HepG2 (cell line): ENCODE results near the gene RASSF7. TPM values are rescaled to one million over a fixed set of nuclear protein-coding genes. Genes with fewer than 3 reads are reported as not detected.

ENCODE experiments used
- FOXK1 ChIP-seq: sonication (generic); formaldehyde crosslinking; IDR thresholded peaks from 2 replicates; pipeline ENCODE4 v1.4.0; 2020; ENCODE audit warnings: low read depth, missing genetic modification reagents, borderline replicate concordance
- GATA4 ChIP-seq: sonication (generic); IDR thresholded peaks from 2 replicates; pipeline ENCODE4 v1.6.1; 2016; ENCODE audit warnings: antibody characterized with exemption, low read depth, borderline replicate concordance
- GLI4 ChIP-seq: sonication (generic); formaldehyde crosslinking; IDR thresholded peaks from 2 replicates; pipeline ENCODE4 v1.5.1; 2020; ENCODE audit warnings: missing genetic modification reagents, mild to moderate bottlenecking, moderate library complexity, borderline replicate concordance
- HNRNPL ChIP-seq: fragments of 200-400 bp; formaldehyde crosslinking; IDR thresholded peaks from 2 replicates; pipeline ENCODE4 v1.6.1; 2017; ENCODE audit warnings: mild to moderate bottlenecking, low read depth, low read length
- HOXA3 ChIP-seq: sonication (generic); formaldehyde crosslinking; IDR thresholded peaks from 2 replicates; pipeline ENCODE4 v1.5.0; 2020; ENCODE audit warnings: missing genetic modification reagents
- KAT8 ChIP-seq: IDR thresholded peaks from 2 replicates; pipeline ENCODE4 v1.6.1; 2016; ENCODE audit warnings: missing genetic modification reagents, missing compliant biosample characterization
- KMT2B ChIP-seq: IDR thresholded peaks from 2 replicates; pipeline ENCODE4 v1.6.1; 2016; ENCODE audit warnings: missing genetic modification reagents, missing compliant biosample characterization
- MEIS2 ChIP-seq: sonication (generic); formaldehyde crosslinking; IDR thresholded peaks from 2 replicates; pipeline ENCODE4 v1.9.0; 2021; ENCODE audit warnings: mild to moderate bottlenecking, missing genetic modification reagents
- NCOA2 ChIP-seq: sonication (generic); formaldehyde crosslinking; IDR thresholded peaks from 2 replicates; pipeline ENCODE4 v1.8.0; 2022; ENCODE audit warnings: inconsistent platforms
- NR2C2 ChIP-seq: sonication (generic); formaldehyde crosslinking; IDR thresholded peaks from 2 replicates; pipeline ENCODE4 v1.4.0; 2020; ENCODE audit warnings: missing genetic modification reagents, mild to moderate bottlenecking, moderate library complexity, borderline replicate concordance
- PHF20 ChIP-seq: sonication (generic); formaldehyde crosslinking; IDR thresholded peaks from 2 replicates; pipeline ENCODE4 v1.5.0; 2020; ENCODE audit warnings: mild to moderate bottlenecking, missing genetic modification reagents
- PITX1 ChIP-seq: sonication (generic); formaldehyde crosslinking; IDR thresholded peaks from 2 replicates; pipeline ENCODE4 v1.5.1; 2020; ENCODE audit warnings: mild to moderate bottlenecking, missing genetic modification reagents
- RBM39 ChIP-seq: fragments of 200-400 bp; formaldehyde crosslinking; IDR thresholded peaks from one replicate; pipeline ENCODE4 v1.6.1; 2018; ENCODE audit warnings: antibody characterized with exemption, mild to moderate bottlenecking, low read depth, low read length; ENCODE audit not compliant: poor library complexity, severe bottlenecking
- RFXAP ChIP-seq: sonication (generic); formaldehyde crosslinking; IDR thresholded peaks from 2 replicates; pipeline ENCODE4 v1.4.0; 2020; ENCODE audit warnings: missing genetic modification reagents, borderline replicate concordance
- SP2 ChIP-seq: sonication (generic); formaldehyde crosslinking; IDR thresholded peaks from 2 replicates; pipeline ENCODE4 v1.5.1; 2020; ENCODE audit warnings: mild to moderate bottlenecking, missing genetic modification reagents
- SP4 ChIP-seq: sonication (generic); formaldehyde crosslinking; IDR thresholded peaks from 2 replicates; pipeline ENCODE4 v1.8.1; 2023; ENCODE audit warnings: mild to moderate bottlenecking, missing genetic modification reagents
- SSRP1 ChIP-seq: IDR thresholded peaks from 2 replicates; pipeline ENCODE4 v1.6.1; 2016; ENCODE audit warnings: control low read depth
- XBP1 ChIP-seq: sonication (generic); formaldehyde crosslinking; IDR thresholded peaks from 2 replicates; pipeline ENCODE4 v1.5.0; 2020; ENCODE audit warnings: missing genetic modification reagents
- ZBTB2 ChIP-seq: sonication (generic); formaldehyde crosslinking; IDR thresholded peaks from 2 replicates; pipeline ENCODE4 v1.8.0; 2022; ENCODE audit warnings: low read depth, missing genetic modification reagents
- ZNF12 ChIP-seq: sonication (generic); formaldehyde crosslinking; IDR thresholded peaks from 2 replicates; pipeline ENCODE4 v1.5.0; 2020; ENCODE audit warnings: missing genetic modification reagents
- ZNF558 ChIP-seq: sonication (generic); formaldehyde crosslinking; IDR thresholded peaks from 2 replicates; pipeline ENCODE4 v1.9.0; 2022; ENCODE audit warnings: mild to moderate bottlenecking, missing genetic modification reagents, borderline replicate concordance
- ZNF574 ChIP-seq: sonication (generic); formaldehyde crosslinking; IDR thresholded peaks from 2 replicates; pipeline ENCODE4 v1.4.0; 2020; ENCODE audit warnings: missing genetic modification reagents
- ZNF639 ChIP-seq: conservative IDR thresholded peaks from 2 replicates; pipeline ENCODE4 v1.6.1; 2018; ENCODE audit warnings: missing genetic modification reagents
- ZNF768 ChIP-seq: sonication (generic); formaldehyde crosslinking; IDR thresholded peaks from 2 replicates; pipeline ENCODE4 v1.4.0; 2020; ENCODE audit warnings: missing genetic modification reagents
- ZNF776 ChIP-seq: sonication (generic); formaldehyde crosslinking; IDR thresholded peaks from 2 replicates; pipeline ENCODE4 v1.4.0; 2020; ENCODE audit warnings: mild to moderate bottlenecking, missing genetic modification reagents
- ZNF839 ChIP-seq: sonication (generic); formaldehyde crosslinking; IDR thresholded peaks from 2 replicates; pipeline ENCODE4 v1.4.0; 2020; ENCODE audit warnings: missing genetic modification reagents, mild to moderate bottlenecking, borderline replicate concordance
- polyA plus RNA-seq, 8 experiments: library from polyadenylated mRNA; depleted of rRNA in 3 of 8; stranded (reverse) in 7 of 8; unstranded in 1 of 8; fragments of >200 nt; fragmentation: Illumina TruSeq in 4 of 8; extraction: Trizol in 4 of 8; gene quantifications; 2 replicates each; pipeline versions ENCODE4 v1.2.1 to v1.2.3, GENCODE V29; 2011 to 2016; ENCODE audit warnings: low read depth in 4 of 8, missing spikeins in 1 of 8, mixed read lengths in 1 of 8; ENCODE audit not compliant: insufficient read depth in 1 of 8
- total RNA-seq, 5 experiments: library from RNA; depleted of rRNA; stranded (reverse); fragments of >200 nt; fragmentation: Illumina TruSeq; extraction: Trizol; gene quantifications; 2 replicates each; pipeline ENCODE4 v1.2.3, GENCODE V29; 2016; ENCODE audit warnings: low read depth in 1 of 5

Gene RASSF7
- total and polyA plus RNA-seq, 2 of the 13 experiments (the other 11 are each of a cell fraction or from before 2014, with no cell fraction given) = 20.2 to 28.6 TPM

GRCh38 chr11:575996-576768 is 15.4 kb downstream of the RASSF7 start, which contains the start of gene PHRF1 (continued):
- peak; percentile 36; the same call in 1 of the 2 replicates for TF ChIP-seq KMT2B (CRISPR knock-in tag)
- peak; percentile 39; the same call in 1 of the 2 replicates for TF ChIP-seq HOXA3 (CRISPR knock-in tag)
- peak; percentile 61 for TF ChIP-seq SP2 (CRISPR knock-in tag)
- peak; percentile 85 for TF ChIP-seq KAT8 (CRISPR knock-in tag)
- TF ChIP-seq GLI4 = 0 out of 2 replicates have a peak, but pooled peaks have one; percentile 42
- peak; percentile 33 for TF ChIP-seq RBM39
- peak; percentile 13; the same call in 1 of the 2 replicates for TF ChIP-seq GATA4
- TF ChIP-seq SP4 (CRISPR knock-in tag) = peak; percentile 77
- TF ChIP-seq PITX1 (CRISPR knock-in tag) = 0 out of 2 replicates have a peak, but pooled peaks have one; percentile 11
- peak; percentile 38; the same call in 1 of the 2 replicates for TF ChIP-seq NCOA2 (CRISPR knock-in tag)
- TF ChIP-seq ZNF768 (CRISPR knock-in tag) = no peak
- no peak for TF ChIP-seq ZBTB2
- TF ChIP-seq PHF20 (CRISPR knock-in tag) = peak; percentile 55
- no peak for TF ChIP-seq HNRNPL
- 0 out of 2 replicates have a peak, but pooled peaks have one; percentile 42 for TF ChIP-seq MEIS2 (CRISPR knock-in tag)
- peak; percentile 98 for TF ChIP-seq NR2C2 (CRISPR knock-in tag)
- no peak; the same call in 1 of the 2 replicates for TF ChIP-seq ZNF558 (CRISPR knock-in tag)
- peak; percentile 96 for TF ChIP-seq ZNF574 (CRISPR knock-in tag)
- TF ChIP-seq SSRP1 (CRISPR knock-in tag) = no peak
- TF ChIP-seq ZNF12 (CRISPR knock-in tag) = no peak
- no peak for TF ChIP-seq RFXAP (CRISPR knock-in tag)
- TF ChIP-seq ZNF776 = peak; percentile 39; the same call in 1 of the 2 replicates
- no peak for TF ChIP-seq FOXK1 (CRISPR knock-in tag)
- peak; percentile 75; the same call in 1 of the 2 replicates for TF ChIP-seq ZNF639
- TF ChIP-seq XBP1 (CRISPR knock-in tag) = no peak
- TF ChIP-seq ZNF839 = no peak
